Measurements from ENCODE around the gene MSMP.

The MSMP gene

GRCh38 chr9:35771534-35771933 is 17.5 kb upstream of the MSMP start:
- DNase-seq (ENCODE audit: low read depth): no peak

DNA sequence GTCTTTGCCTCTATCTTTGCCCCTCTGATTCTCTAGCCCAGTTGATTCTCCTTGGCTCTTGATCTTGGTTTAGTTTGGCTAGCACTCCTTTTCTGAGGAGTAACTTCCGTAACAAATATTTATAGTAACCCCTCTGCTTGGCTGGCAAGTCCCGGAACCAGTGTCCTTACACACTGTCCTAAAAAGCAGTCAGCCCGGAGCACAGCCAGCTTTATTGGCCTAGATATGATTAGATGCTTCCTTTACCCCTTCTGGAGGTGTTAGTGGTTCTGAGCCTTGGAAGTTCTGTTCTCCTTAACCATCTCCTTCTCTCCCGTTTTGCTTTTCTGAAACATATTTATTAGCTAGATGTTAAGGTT is 17.0 kb upstream of the MSMP start:
- no peak for DNase-seq (ENCODE audit: low read depth)

GRCh38 chr9:35769763-35770162 is 15.7 kb upstream of the MSMP start:
- no peak for DNase-seq (ENCODE audit: low read depth)

DNA sequence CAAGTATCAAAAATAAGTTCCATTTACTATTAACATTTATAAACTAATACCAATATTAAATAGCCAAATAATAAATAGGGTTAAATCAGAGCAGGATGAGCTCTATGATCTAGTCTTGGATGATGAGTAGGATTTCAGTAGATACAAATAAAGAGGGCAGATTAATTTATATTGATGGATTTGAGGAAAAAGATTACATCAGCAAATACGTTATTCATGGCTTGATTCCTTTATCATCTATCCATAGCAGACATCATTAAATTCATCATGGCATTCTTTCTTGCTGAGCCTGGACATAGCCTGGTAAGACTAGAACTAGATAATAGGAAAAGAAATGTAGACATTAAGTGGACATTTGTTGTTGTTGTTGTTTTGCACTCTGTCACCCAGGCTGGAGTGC is 13.4 kb upstream of the MSMP start:
- DNase-seq (ENCODE audit: low read depth): no peak

DNA sequence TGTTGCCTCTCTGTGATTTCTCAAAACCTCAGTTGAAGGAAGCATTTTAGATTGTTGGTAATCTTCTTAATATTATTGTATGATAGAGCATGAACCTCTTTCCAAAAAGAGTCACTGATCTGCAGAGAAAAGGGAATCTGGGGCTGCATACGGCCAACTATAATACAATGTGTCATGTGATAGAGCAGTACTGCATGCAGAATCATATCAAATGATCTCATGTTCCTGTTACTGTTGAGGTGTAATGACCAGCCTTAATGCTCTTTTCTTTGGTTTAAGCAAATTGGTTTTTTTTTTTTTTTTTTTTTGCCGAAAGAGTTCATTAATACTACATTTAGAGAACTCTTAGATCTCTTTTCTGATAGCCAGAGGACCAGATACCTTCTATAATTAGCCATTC is 12.9 kb upstream of the MSMP start:
- no peak for DNase-seq (ENCODE audit: low read depth)

DNA sequence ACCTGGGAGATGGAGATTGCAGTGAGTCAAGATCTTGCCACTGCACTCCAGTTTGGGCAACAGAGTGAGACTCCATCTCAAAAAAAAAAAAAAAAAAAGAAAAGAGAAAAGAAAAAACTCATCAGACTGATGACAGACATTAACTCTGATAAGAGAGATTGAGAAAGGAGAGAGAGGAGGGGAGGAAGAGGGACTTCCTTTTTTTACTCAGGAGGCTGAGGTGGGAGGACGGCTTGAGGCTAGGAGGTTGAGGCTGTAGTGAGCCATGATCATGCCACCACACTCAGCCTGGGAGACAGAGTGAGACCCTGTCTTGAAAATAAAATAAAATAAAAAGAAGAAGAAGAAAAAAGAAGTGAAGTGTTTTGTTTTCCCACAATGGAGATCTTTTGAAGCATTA is 9.7 kb upstream of the MSMP start:
- DNase-seq (ENCODE audit: low read depth): no peak

DNA sequence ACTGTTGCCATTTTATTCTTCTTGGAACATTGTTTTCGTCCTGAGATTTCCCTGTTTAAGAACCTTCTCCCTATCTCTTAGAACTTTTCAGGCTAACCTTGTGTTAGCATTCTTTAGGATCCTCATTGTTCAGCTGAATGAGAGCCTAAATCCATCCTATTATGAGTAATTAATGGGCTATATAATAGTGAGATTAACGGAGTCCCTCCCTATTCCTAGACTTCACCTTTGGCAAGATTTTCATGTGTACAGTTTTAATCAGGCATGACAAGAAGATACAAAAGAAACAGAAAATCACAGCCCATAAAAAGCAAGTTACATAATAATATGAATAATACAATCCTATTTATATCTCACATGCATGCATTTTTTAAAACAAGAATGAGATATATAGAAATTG is 9.1 kb upstream of the MSMP start:
- no peak for DNase-seq (ENCODE audit: low read depth)

DNA sequence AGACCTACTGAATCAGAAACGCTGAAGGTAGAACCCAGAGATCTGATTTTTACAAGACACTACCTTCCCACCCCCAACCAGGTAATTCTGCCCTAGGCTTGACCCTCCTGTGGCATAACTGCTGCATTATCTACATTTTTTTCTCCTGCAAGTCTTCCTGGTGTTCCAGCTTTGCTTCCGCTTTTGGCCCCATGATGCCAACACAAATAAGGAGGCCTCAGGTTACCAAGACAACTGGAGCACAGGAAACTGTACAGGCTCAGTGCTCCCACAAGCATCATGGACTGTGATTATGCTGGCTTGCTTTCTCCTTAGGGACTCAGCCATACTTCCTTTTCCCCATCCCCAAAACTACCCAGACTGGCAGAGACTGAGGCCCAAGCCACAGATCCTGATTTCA is 6.6 kb upstream of the MSMP start:
- no peak for DNase-seq (ENCODE audit: low read depth)

DNA sequence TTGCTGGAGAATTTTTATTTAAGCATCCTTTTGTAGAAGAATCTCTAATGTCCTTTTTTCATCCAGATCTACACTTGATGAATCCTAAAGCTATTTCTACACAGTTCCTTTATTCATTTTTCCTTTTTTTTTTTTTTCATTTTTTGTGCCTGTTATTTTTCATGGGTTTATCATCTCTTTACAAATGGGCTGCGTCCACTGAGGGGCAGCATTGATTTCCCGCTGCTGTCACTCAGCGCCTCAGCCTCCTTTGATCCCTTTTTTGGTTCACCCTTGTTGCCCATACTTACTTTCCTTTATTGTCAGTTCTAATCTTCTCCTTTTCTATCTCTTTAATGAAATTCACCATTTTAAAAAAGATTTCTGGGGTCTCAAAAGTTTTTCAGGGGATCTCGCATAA is 5.7 kb upstream of the MSMP start:
- no peak for DNase-seq (ENCODE audit: low read depth)

- DNase-seq (ENCODE audit: low read depth): no peak
Measured at GRCh38 chr9:35758475-35759050, 4.5 kb upstream of the MSMP start.

DNA sequence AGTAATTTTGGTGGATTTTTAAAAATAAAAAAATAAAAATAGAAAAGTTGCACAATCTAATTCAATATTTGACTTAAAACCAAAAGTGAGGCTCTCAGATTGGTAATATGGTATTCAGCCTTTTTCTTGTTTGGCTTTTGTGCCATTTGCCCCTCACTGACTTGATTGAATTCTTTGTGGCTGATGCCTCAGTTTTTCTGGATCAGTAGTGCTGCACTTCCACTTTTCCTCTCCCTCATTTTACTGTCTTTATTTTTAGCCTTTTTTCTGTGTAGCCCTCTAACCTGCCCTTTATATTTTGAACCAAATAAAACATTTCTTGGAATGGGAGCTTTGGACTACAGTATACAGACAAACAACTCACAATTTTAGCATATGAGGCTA is 3.8 kb upstream of the MSMP start:
- DNase-seq (ENCODE audit: low read depth): no peak

GRCh38 chr9:35757226-35757891 is 3.3 kb upstream of the MSMP start:
- no peak for DNase-seq (ENCODE audit: low read depth)

DNA sequence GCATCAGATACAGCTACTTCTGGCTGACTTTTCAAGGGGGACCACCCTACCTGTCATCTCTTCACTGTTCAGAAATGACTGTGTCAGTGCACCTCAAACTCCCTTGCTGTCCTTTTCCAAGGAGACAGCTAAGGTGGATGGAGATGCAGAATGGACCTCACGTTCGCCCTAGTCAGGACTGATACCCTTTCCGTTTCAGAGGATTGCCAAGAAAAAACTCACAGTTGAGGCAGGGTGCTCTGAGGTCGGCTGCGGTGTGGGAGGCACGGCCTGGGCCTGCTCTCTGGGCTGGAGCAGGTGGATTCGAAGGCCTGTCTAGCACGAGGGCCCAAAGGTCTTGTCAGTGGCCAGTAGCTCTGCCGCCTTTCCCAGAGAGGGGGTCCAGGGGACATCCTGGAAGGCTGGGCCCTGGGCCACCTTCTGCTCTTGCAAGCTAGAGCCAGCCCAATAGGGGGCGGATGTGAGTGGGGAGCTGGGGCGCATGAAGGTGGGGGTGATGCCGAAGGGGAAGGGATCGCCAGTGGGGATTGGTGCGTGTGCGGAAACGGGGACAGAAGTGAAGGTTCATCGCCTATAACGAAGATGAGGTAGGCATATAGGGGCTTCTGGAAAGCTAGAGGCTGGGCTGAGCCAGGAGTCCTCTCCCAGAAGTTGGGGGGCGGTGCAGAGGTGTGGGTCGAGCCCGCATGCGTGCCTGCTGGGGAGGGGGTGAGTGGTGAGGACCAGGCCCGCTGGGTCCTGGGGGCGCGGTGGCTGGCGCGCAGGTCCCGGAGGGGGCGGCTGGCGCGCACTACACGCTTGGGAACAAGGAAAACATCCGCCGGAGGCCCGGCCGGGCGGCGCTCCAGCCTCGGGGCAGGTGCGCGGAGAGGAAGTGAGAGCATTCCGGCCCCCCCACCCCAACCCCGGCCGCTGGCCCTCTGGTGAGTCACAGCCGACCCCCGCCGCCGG is 2.5 kb upstream of the MSMP start:
- DNase-seq (ENCODE audit: low read depth): peak; percentile 76

- no peak for DNase-seq (ENCODE audit: low read depth)
Measured at GRCh38 chr9:35755071-35755470, 995 bp upstream of the MSMP start.

DNA sequence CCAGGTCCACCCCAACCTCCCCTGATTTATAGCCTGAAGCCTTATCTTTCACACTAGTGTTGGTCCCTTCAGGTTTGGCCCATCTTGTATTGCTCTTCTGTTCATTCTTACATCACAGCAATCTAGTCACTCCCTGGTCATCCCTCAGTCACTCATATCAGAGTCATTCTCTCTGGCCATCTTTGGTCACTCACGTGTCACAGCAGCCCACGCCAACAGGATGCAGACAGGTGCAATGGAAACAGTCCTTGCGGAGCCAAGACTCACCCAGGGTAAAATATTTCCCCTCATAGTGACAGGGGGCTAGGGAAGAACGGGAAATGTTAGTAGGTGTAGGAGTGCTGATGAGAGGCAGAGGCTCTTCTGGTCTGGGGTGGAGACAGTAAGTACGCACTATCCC is 610 bp downstream of the MSMP start:
- no peak for DNase-seq (ENCODE audit: low read depth)

DNA sequence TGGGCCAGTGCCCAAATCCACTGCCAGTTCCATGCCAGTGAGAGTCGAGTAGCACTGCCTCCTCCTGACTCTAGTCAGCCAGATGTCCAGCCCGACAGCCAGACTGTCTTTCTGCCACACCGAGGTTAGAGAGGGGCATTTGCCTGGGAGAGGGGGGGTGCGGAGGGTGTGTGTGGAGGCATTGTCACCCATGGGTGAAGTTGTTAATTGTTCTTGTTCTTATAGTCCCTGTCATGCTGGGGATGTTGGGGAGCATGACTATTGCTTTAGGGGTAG is 3.9 kb downstream of the MSMP start:
- no peak for DNase-seq (ENCODE audit: low read depth)

- peak; percentile 22 for DNase-seq (ENCODE audit: low read depth)
Measured at GRCh38 chr9:35749515-35750255, 4.4 kb downstream of the MSMP start.

DNA sequence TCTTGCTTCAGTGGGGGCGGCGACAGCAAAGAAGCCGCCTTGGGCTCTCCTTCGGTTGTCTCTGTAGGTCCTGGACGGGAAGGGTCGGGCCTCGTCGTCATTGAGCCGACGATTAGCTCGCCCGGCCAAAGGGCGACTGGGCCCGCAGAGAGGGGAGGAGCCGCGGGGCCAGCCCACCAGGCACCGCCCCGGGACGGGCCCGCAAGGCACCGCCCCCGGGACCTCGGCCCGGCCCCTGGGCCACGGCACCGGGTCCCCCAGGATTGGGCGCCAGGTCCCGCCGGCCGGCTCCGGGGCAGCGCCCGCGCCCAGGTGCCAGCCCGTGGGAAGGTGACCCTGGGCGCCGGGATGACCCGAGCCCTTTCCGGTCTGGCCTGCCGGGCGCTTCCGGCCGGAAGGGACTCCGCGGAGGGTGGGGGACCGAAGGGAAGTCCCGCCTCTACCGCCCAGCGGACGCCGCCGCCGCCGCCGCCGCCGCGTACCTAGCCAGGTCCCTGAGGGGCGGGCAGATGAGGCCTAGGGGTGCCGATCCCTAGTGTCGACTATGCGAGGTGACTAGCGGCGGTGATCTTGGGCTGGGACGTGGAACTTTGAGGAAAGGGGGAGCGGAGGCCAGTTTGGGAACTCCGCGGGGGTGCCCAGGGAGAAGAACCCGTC is 5.1 kb downstream of the MSMP start, which contains the start of the genes GBA2 and RGP1:
GBA2 (minus strand) TSS at position 371 of the 657 bp plus-strand sequence. CDS start 524 bp downstream, outside the sequence.
RGP1 (plus strand) TSS at position 430 of the 657 bp plus-strand sequence. CDS start 469 bp downstream, outside the sequence.
- peak; percentile 72 for DNase-seq (ENCODE audit: low read depth)

- no peak for DNase-seq (ENCODE audit: low read depth)
Measured at GRCh38 chr9:35748242-35748857, 5.7 kb downstream of the MSMP start.

DNA sequence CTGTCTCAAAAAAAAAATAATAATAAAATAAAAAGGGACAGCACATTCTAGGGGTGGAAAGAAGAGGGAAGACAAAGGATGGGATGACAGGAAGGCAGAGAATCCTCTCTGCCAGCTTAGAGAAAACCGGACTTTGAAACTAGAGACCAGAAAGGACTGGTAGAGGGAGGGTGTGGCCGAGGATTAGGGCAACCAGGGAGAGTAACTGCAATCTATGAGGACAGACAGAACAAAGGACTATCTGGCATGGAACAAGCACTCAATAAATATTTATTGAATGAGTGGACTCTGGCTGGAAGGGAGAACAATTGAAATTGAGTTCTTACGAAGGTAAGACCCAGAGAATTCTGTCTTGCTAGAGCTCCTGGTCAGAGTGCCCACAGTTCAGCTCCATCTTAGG is 7.5 kb downstream of the MSMP start:
- DNase-seq (ENCODE audit: low read depth): no peak

DNA sequence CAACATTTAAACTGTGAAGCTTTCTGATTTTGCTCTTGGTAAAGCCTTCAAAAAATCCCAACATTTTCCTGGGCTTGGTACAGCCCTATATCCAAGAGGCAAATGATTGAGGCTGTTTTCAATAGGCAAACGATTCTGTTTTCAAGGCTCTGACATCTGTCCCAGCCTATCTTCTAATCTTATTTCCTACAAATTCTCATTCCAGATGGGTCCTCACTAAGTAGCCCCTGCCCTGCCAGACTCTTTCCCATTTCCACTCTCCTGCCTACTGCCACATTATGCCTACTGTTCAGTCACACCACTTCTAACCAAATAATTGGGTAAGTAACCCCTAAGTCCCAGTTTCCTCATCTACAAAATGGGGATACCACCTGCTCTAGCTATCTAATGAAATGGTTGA is 8.5 kb downstream of the MSMP start:
- no peak for DNase-seq (ENCODE audit: low read depth)
